ENCODE measurements around the gene ANGPTL7. TPM values are rescaled to one million over a fixed set of nuclear protein-coding genes. Genes with fewer than 3 reads are reported as not detected.
A peak's percentile ranks its signal among the peaks of the same experiment; 100 is the strongest.

Gene ANGPTL7
- total RNA-seq: 10 to 100 TPM in 1 of 4 donors, 1 to 10 TPM in 3; 4.2 to 16.9 (median 6.9) TPM

- no peaks in the 10 kb centered on the region for H3K27me3 ChIP-seq
- H3K9me3 ChIP-seq: no peaks in the 10 kb centered on the region
- no peak for DNase-seq (ENCODE audit: extremely low spot score)
- no peak for TF ChIP-seq EP300 (IDR thresholded peaks at IDR 0.05)
- TF ChIP-seq CTCF (IDR thresholded peaks at IDR 0.05): no peak
- no peak for TF ChIP-seq POLR2A (IDR thresholded peaks at IDR 0.05; ENCODE audit: low read depth)
- TF ChIP-seq POLR2AphosphoS5 (IDR thresholded peaks at IDR 0.05): no peak
- H3K36me3 ChIP-seq: peaks cover 26 to 69% (median 50%) of the 10 kb centered on the region in 4 donors
- H3K27ac ChIP-seq (replicated peaks in 1 of 4): no peak within 1 kb of the TSS
- intact Hi-C loops (cut with DNase I): loop anchor here (10.0 kb wide), 1 partner anchor 74 kb away; no protein-coding TSS in a partner anchor
- 89% methylated on average over 7 of the region's 8 CpGs for WGBS
- H3K4me3 ChIP-seq: peak within 1 kb of the TSS in 3 of 4 donors; percentile 4 to 11 (median 8)
- H3K4me1 ChIP-seq: peaks cover 0 to 16% (median 7%) of the 10 kb centered on the region in 4 donors
Measured at GRCh38 chr1:11188858-11189451, at the start of gene ANGPTL7. Gene ANGPTL7 (plus strand): TSS chr1:11189355. CDS start chr1:11189580, 225 bp downstream.

GRCh38 chr1:11142618-11143391 lies 46.4 kb upstream of the ANGPTL7 start:
- H3K9me3 ChIP-seq: no peaks in the 10 kb centered on the region
- H3K4me1 ChIP-seq: peaks cover 0 to 22% (median 14%) of the 10 kb centered on the region in 4 donors
- WGBS: 97% methylated on average over 4 of the region's 4 CpGs
- TF ChIP-seq POLR2AphosphoS5 (IDR thresholded peaks at IDR 0.05): no peak
- TF ChIP-seq CTCF (IDR thresholded peaks at IDR 0.05): no peak
- TF ChIP-seq POLR2A (IDR thresholded peaks at IDR 0.05; ENCODE audit: low read depth): no peak
- TF ChIP-seq EP300 (IDR thresholded peaks at IDR 0.05): no peak
- DNase-seq (ENCODE audit: extremely low spot score): no peak
- H3K27ac ChIP-seq (replicated peaks in 1 of 4): peak overlapping the region in 1 of 4 donors; percentile 8
- no peak overlapping the region for H3K4me3 ChIP-seq
- H3K36me3 ChIP-seq: peaks cover 49 to 93% (median 71%) of the 10 kb centered on the region in 4 donors
- intact Hi-C loops (cut with DNase I): no loop called here
- H3K27me3 ChIP-seq: no peaks in the 10 kb centered on the region

GRCh38 chr1:11143401-11143800 lies 45.8 kb upstream of the ANGPTL7 start:
- TF ChIP-seq EP300 (IDR thresholded peaks at IDR 0.05) (no peak), POLR2A (IDR thresholded peaks at IDR 0.05; ENCODE audit: low read depth) (no peak), CTCF (IDR thresholded peaks at IDR 0.05) (no peak), POLR2AphosphoS5 (IDR thresholded peaks at IDR 0.05) (no peak)
- H3K36me3 ChIP-seq: peaks cover 45 to 93% (median 67%) of the 10 kb centered on the region in 4 donors

GRCh38 chr1:11143907-11144306 lies 45.2 kb upstream of the ANGPTL7 start:
- Histone ChIP-seq H3K4me3 (no peak overlapping the region), H3K4me1 (peaks cover 0 to 22% (median 14%) of the 10 kb centered on the region in 4 donors), H3K27me3 (no peaks in the 10 kb centered on the region), H3K36me3 (peaks cover 45 to 93% (median 67%) of the 10 kb centered on the region in 4 donors), H3K9me3 (no peaks in the 10 kb centered on the region), H3K27ac (replicated peaks in 1 of 4) (peak overlapping the region in 1 of 4 donors; percentile 23)
- intact Hi-C loops (cut with DNase I): no loop called here
- TF ChIP-seq EP300 (IDR thresholded peaks at IDR 0.05) (no peak), POLR2AphosphoS5 (IDR thresholded peaks at IDR 0.05) (no peak), CTCF (IDR thresholded peaks at IDR 0.05) (no peak), POLR2A (IDR thresholded peaks at IDR 0.05; ENCODE audit: low read depth) (no peak)
- WGBS: 61% methylated on average over 2 of the region's 2 CpGs
- no peak for DNase-seq (ENCODE audit: extremely low spot score)

More at GRCh38 chr1:11143401-11143800, 45.8 kb upstream of the ANGPTL7 start:
- H3K4me1 ChIP-seq: peaks cover 0 to 22% (median 14%) of the 10 kb centered on the region in 4 donors
- peak overlapping the region in 1 of 4 donors; percentile 23 for H3K27ac ChIP-seq (replicated peaks in 1 of 4)
- 93% methylated on average over 5 of the region's 5 CpGs for WGBS
- H3K27me3 ChIP-seq: no peaks in the 10 kb centered on the region
- no peak for DNase-seq (ENCODE audit: extremely low spot score)
- no peaks in the 10 kb centered on the region for H3K9me3 ChIP-seq
- intact Hi-C loops (cut with DNase I): no loop called here
- no peak overlapping the region for H3K4me3 ChIP-seq
